HK-2 (cell line): ENCODE measurements around the gene CNPY1.
"Not testable (repeated sequence)": the region's sequence is repeated elsewhere in the genome, so short reads cannot be mapped to it uniquely, and the experiment has no call there.

ENCODE experiments used
- DNase-seq: peaks from one replicate; pipeline ENCODE4 v3.0.0-alpha.2; 2018; ENCODE audit not compliant: unreplicated experiment

CNPY1 gene

DNA sequence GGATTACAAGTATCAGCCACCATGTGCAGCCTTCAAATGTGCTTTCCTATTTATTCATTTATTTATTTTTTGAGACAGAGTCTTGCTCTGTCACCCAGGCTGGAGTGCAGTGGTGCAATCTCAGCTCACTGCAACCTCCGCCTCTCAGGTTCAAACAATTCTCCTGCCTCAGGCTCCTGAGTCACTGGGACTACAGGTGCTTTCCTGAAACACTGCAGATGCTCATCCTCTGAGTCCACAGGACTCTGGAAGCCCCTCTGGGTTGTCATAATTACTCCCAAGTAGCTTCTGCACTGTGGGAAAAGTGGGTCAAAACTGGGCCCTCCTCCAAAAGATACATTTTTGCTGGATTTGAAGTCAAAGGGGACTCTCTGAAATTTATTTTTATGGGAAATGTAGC lies at the start of gene CNPY1:
CNPY1 (minus strand) TSS at position 111 of the 400 bp plus-strand sequence. CDS start 630 bp downstream, outside the sequence.
- not testable (repeated sequence) for DNase-seq

- no peak for DNase-seq
These were observed 48.6 kb upstream of the CNPY1 start for GRCh38 chr7:155594961-155595366.

DNA sequence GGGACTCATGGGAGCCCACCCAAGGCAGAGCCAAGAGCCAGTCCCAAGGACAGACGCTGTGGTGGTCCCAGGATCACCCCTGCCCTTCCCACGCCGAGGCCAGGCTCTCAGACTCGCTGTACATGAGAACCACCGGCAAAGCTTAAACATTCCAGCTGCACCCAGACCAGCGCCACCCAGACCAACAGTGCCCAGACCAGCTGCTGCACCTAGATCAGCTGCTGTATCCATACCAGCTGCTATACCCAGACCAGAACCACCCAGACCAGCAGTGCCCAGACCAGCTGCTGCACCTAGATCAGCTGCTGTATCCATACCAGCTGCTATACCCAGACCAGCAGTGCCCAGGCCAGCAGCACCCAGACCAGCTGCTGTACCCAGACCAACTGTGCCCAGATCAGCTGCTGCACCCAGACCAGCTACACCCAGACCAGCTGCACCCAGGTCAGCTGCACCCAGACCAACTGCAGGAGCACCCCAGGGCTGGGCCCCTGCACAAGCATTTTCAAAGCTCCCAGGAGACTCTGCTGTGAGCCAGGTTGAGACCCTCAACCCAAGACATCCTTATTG lies 47.9 kb upstream of the CNPY1 start:
- no peak for DNase-seq

DNA sequence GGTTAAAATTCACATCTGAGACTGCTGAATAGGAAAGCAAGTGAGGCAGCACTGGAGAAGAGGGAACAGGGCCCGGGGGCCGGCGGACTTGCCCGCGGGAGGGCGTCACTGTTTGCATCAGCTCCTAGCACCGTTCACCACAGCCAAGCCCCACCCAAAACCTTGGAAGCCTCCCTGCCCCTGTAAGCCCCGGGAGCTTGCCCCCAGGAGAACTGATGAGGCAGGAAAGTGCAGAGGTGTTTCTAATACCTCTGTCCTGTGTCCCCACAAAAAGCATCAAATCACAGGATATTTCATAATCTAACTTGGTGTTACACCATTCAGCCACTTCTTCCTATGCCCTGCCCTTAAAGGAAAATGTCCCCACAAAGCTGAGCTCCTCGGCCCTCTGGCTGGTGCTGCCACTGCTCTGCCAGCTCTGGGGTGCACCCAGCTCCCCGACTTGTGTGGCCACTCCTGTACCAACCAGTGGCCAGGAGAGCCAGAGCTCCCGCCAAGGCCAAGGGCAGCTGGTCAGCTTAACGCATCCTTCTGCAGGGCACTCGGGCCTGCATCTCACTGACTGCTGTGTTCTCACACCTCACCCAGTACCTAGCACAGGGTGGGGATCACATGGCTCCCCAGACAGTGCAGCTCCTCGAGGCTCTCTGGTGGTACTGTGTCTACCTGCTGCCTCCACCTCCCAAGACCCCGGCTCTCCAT lies 47.3 kb upstream of the CNPY1 start:
- DNase-seq = no peak

- DNase-seq = no peak
These were observed 44.9 kb upstream of the CNPY1 start for GRCh38 chr7:155591055-155591775.

- peak; percentile 50 for DNase-seq
These were observed 44.1 kb upstream of the CNPY1 start for GRCh38 chr7:155590215-155591018.

DNA sequence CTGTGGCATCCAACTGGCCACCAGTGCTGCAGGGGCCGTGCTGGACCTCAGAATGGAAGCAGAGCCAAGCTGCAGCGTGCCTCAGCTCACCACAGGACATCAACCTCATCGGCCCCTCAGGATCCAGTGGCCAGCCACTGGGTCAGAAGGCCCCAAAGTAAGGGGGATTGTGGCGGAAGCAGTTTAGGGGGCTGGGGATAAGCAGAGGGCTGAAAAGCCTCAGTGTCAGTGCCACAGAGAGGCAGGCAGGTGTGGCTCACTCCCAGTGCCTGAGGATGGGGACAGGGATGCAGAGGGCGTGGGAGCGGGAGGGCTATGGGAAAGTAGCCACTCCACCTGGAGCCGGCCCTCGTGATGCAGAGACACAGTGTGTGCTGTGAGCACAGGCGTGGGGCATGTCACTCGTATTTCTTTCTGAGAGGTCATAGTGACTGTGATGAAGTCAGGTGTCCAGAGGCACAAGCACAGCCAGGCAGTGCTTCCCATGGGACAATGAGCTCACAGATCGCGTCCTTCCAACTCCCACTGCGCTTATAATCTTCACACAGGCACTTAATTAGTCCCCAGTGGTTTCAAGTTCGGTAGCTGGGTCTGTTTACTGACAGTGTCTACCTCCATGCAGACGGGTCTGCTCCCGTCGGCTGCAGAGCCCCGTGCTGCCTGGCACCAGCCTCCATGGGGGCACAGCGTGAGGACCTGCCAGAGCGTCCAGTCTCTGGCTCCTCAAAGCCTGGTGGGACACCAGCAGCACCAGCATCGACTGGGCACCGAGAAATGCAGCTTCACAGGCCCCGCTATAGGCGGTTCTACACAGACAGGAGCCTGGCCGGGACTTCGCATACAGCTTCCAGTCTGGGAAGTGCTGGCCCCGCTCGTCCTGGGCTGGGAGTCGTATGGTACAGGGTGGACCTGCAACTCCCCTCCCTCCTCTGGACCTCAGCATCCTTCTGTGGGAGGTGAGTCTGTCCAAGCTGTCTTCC lies 42.9 kb upstream of the CNPY1 start:
- DNase-seq = no peak

GRCh38 chr7:155588468-155588998 lies 42.2 kb upstream of the CNPY1 start:
- DNase-seq = no peak

DNA sequence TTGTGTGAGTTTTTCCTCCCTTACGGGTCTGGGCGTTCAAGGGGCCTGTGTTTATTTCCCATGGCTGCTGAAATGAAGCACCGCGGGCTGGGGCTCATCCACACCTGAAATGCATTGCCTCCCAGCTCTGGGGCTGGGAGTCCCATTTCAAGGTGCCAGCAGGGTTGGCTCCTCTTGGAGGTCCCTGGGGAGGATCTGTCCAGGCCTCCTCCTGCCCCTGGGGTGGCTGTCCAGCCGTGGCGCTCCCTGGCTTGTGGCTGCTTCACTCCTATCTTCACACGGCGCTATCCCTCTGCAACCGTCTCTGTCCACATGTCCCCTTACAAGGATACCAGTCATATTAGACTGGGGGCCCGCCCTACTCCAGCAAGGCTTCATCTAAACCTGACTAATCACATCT lies 41.1 kb upstream of the CNPY1 start:
- no peak for DNase-seq

GRCh38 chr7:155586843-155587440 lies 40.6 kb upstream of the CNPY1 start:
- no peak for DNase-seq

GRCh38 chr7:155585951-155586350 lies 39.6 kb upstream of the CNPY1 start:
- DNase-seq = no peak

DNA sequence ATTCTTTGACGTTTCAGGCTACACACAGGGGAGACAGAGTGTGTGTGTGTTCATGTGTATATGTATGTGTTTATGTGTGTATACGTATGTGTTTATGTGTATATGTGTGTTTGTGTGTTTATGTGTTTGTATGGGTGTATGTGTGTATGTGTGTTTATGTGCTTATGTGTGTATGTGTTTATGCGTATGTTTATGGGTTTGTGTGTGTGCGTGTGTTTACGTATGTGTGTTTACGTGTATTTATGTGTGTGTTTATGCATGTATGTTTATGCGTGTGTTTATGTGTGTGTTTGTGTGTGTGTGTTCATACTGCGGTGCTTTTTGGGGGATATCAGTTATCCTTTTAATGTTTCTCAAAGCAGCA lies 39.2 kb upstream of the CNPY1 start:
- no peak for DNase-seq

DNA sequence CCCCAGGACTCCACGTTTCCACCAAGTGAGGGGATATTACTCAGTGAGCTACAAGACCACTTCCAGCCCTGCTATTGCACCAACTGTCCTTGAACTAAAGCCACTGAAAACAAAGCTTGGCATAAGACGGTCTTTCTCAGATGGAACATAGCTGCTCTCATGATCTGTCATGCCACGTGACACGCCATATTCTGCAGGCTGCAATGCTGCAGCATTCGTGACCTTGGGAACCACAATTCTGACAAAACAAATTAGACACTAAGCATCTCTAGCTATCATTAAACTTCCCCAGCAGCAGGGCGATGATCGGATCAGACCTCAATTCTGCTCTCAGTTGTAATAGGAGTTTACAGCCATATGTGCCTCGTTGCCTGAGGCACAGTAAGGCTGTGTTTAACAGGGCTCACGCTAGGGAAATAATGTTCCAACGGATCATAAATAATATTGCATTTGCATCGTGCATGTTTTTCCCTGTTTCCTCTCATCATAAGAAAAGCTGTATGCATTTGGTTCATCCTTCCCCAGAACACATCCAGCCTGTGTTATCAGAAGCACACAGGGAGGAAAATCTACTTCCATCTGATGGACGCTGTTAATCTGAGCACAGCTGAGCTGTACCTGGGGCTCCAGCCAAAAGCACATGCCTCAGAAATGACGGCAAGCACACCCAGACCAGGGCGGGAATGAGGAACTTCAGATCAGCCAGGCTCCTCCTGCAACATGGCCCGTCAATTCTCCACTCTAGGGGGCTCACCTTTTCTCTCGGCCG lies 38.6 kb upstream of the CNPY1 start:
- no peak for DNase-seq

DNA sequence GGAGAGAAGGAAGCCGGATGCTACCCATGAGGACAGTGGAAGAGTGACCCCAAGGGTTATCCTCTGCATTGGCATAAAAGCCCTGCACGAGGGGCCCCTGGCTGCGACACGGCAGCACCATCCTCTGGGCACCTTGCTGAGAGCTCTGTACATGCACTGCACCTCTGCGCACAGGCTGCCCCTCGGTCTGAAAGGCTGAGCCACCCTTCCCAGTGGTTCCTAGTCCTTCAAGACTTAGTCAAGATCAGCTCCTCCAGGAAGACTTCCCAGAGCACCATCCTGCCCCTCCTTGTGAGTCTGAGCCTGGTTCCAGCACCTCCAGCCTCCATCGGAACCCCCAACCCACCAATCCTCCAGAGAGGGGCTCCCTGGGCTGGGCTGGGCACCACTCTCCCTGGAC lies 37.9 kb upstream of the CNPY1 start:
- no peak for DNase-seq

DNA sequence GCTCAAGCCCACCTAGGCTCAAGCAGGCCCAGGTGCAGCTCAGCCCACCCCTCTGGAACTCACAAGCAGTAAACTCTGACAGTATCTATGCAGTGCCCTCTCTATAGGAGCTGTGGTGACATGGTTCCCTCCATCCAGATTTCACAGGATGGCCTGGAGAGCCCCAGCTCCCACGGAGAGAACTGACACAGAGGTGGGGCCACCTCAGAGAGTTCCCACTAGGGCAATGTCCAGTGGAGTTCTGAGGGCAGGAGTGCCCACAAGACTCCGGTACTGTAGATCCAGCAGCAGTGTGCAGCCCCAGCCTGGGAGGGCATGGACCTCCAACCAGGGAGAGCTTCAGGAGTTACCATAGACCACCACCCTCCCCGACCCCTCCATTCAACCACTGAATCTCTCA lies 37.3 kb upstream of the CNPY1 start:
- no peak for DNase-seq

GRCh38 chr7:155581954-155582353 lies 35.6 kb upstream of the CNPY1 start:
- no peak for DNase-seq

DNA sequence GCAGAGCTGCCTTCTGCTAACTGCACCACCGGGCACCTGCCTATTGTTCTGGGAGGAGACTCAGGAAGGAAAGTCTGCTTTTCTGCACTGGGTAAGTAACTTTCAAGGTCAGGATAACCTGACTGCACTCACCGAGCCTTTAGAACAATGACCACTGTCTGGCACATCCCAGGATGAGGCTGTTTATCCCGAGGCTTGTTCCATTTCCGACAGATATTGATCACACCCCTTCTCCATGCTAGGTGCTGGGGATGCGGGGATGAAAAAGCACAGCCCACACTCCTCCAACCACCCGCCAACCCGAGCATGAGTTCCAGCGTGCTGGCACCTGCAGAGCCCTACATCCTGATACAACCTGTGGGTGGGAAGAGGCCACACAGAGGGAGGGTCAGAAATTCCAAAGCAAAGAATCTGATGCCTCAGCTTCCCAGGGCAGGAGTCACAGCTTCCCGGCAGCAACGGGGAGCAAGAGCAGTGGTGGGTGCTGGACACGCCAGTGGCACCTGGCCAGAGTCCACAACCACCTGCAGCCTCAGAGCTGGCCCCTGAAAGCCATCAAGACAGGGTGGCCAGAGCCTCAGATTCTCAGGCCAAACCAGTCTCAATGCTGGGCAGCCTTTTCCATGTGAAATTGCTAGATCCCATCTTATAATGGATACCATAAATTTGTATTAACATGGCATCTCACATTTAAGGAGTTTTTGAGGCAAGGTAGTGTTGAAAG lies 34.9 kb upstream of the CNPY1 start:
- DNase-seq = no peak

DNA sequence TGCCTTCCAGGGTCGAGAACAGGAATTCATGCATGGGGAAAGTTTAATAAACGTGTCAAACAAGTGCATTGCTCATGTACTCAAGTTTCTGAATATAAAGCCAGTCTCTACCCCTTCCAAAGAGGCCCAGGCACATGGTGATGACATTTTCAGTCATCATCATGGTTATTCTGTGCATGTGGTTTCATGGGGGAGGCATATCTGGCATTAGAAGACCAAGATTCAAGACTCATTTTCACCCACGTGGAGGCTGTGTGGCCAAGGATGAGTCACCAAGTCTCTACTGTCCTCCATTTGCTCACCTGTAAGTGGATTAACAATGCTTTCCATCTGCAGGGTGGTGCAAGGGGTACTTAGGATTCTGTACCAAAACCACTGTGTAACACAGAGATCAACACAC lies 34.0 kb upstream of the CNPY1 start:
- no peak for DNase-seq

- no peak for DNase-seq
These were observed 33.2 kb upstream of the CNPY1 start for GRCh38 chr7:155579565-155579964.
